Activated T-cell treated with anti-CD3 and anti-CD28 coated beads for 48 hours (primary cell): ENCODE results near the gene ITGA5.
A peak's percentile ranks its signal among the peaks of the same experiment; 100 is the strongest.

Experiments used
- DNase-seq: peaks from one replicate; pipeline ENCODE4 v3.0.0-alpha.2; 2020; ENCODE audit warnings: low read depth

Gene ITGA5

DNA sequence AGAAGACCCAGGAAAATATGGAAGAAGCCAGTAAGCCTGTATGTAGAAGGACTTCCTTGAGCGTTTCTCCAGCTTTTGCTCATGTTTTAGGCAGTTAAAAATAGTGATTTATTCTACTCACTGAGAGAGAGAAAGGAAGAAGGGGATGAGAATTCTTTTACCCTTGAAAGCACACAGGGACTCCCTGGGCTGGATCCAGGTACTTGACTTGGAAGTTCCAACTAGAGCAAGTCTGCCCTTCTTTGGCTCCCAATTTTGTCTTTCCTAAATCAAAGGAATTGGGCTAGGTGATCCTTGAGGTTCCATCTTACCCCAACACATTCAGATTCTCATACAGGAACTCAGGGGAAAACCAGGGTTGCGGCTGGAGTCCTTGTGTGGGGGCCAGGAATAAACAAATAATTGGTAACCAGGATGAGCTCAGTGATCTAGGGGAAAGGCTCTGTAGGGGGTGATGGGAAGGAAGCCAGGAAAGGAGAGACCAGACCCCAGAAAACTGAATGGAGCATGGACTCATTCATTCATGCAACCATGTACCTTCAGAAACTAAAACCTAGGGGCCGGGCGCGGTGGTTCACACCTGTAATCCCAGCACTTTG lies 11.5 kb upstream of the ITGA5 start:
- no peak for DNase-seq

- DNase-seq = no peak
Measured at GRCh38 chr12:54429014-54429471, 10.0 kb upstream of the ITGA5 start.

- no peak for DNase-seq
Measured at GRCh38 chr12:54428050-54429013, 9.3 kb upstream of the ITGA5 start.

GRCh38 chr12:54427106-54427505 lies 8.0 kb upstream of the ITGA5 start:
- DNase-seq = no peak

- no peak for DNase-seq
Measured at GRCh38 chr12:54426690-54427089, 7.6 kb upstream of the ITGA5 start.

DNA sequence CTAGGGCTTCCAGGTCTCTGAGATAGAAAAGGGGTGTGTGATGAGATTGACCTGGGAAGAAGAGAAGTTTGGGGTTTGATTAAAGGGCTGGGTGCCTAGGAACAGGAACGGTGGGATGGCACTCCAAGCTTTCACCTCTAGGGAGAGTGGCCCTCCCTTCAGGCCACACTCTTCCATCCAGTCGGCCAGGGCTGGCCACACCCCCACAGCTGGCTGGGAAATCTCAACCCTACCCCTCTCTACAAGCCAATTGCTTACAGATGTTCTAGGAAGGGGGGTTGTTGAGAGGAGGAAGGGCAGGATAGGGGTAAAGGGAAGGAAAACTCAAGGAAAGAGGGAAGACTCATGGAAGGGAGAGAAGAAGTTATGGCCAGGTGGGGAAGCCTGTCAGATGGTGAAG lies 6.6 kb upstream of the ITGA5 start:
- no peak for DNase-seq

- no peak for DNase-seq
Measured at GRCh38 chr12:54424224-54424623, 5.2 kb upstream of the ITGA5 start.

- DNase-seq = no peak
Measured at GRCh38 chr12:54423816-54424150, 4.7 kb upstream of the ITGA5 start.

DNA sequence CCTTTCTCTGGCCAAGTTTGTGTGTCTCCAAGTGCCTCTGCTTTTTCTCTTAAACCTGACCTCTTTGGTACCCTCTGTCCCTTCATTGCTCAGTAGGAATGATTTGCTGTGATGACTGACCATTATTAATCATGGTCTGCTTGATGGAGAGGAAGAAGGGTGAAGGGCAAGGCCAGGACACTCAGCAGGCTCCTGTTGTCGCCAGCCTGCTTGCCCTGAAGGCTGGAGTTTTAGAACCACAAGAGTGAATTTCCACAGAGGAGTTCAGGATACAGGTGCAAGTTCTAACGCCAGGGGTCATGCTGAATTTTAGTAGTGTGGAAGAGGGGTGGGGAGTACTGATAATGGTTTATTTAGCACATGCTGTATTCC lies 2.8 kb upstream of the ITGA5 start:
- no peak for DNase-seq

DNA sequence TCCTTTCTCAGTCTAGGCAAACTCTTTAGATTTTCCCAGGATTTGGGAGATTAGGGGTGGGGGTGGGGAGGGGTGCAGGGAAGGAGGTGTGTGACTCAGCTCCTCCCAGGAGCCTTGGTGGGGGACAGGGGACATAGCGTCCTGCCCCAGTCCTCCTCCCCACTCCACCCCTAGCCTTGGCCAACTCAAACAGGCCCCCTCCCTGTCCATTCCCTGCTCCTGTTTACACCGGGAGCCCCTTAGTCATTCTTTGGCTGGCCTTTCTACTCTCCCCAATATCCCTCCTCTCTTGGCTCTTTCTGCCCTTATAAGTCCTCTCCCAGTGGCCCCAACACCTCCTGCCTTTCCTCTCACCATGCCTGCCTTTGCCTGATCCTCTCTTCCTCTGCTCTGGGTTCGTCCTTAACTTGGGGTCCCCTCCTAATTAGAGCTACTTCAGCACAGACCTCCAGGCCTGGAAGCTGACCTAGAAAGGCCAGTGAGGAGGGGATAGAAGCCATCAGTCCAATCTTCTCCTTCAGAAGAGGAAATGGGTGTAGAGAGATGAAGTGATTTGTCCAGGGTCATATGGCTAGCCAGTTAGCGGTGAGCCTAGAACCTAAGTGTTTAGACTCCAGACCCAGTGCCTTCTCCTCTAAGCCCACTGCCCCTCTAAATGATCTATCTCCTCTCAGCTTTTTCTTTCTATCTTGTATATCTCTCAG lies 2.3 kb upstream of the ITGA5 start:
- DNase-seq = no peak

- DNase-seq = no peak
Measured at GRCh38 chr12:54420766-54421144, 1.7 kb upstream of the ITGA5 start.

DNA sequence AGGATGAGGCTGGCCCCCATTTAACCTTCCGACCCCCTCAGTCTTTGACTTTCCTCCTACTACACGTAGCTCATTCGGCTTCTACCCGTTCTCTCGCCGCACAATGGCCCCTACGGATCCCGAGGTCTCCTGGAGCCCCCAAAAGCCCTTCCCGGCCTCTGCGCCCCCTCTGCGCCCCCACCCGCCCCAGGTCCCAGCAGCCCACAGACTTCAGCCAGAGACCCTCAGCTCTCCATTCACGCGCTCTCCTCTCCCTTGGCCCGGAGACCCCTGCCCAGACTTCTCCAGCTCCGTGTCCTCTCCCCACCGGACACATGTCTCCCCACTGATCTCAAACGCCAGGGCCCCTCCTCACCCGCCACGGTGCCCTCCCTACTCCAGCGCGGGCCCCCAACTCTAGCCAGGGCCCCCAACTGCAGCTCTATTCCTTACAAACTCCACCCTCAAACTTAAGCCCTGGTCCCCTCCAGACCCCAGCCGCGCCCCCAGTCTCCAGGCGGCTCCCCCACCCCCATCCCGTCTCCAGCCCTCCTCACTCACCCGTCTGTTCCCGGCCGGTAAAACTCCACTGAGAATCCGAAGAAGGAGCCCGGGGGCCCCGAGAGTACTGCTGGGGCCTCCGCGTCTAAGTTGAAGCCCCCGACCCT lies 502 bp downstream of the ITGA5 start:
- no peak for DNase-seq

- no peak for DNase-seq
Measured at GRCh38 chr12:54417712-54418440, 1.2 kb downstream of the ITGA5 start.

DNA sequence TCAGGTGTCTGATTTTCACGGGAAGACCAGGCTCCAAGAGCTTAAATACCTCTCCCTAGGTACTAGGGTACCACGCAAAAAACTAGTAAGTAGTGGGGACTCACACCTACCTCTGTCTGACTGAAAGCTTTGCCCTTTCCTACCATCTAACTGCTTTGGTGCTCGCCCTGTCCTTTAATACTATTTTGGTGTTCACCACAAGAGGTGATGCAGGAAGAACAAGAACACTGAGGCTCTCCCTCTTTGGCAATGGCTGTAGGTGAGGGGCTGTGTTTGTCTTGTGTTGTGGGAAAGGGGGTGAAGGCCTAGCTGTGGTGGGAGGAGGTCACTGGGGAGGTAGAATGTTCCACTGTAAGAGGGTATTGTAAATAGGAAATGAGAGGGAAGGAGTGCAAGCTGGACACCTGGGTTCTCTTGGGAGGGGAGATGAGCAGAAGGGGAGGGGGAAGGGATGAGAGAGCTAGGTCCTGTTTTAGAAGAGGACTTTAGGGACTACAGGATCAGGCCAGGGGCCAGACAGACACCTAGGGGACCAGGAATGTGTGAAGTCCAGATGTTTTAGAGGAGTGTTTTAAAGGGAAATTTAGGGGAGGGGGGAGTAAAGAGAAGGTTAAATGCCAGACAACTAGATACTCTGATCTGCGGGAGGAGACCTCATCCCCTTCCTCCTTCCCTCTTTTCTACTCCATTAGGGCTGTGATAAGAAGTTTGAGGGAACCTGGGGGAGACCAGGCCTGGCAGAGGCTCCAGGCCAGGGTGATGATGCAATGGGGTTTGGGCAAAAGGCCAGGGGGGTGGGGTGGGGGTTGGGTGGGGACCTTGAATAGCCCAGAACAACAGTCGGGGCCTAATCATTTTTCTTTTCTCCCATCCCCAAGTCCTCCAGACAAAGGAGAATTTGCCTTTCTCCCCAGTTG lies 2.1 kb downstream of the ITGA5 start:
- no peak for DNase-seq

GRCh38 chr12:54415221-54415929 lies 3.7 kb downstream of the ITGA5 start:
- no peak for DNase-seq

GRCh38 chr12:54413284-54414190 lies 5.5 kb downstream of the ITGA5 start:
- DNase-seq = peak; percentile 50

GRCh38 chr12:54412786-54413185 lies 6.3 kb downstream of the ITGA5 start:
- no peak for DNase-seq

DNA sequence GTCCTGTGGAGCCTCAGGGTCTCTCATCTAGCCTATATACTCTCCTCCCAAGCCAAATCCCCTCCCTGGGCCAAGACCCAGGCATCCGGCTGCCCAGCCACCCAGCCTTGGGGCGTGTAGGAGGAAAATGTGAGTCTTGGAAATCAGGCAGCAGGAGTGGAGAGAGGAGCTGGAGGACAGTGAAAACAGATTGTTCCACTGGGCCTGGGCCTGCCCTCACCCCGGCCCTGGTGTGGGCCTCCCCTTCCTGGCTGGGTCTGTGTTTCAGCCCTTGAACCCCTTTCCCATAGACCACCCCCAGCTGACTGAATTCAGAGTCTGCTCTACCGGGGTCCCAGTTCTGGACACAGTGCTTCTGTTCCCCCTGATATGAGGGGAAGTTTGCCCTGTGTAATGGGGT lies 6.7 kb downstream of the ITGA5 start:
- no peak for DNase-seq
